Endothelial cell of umbilical vein (primary cell): ENCODE measurements around the gene ALKBH6. TPM values are rescaled to one million over a fixed set of nuclear protein-coding genes. Genes with fewer than 3 reads are reported as not detected.

Experiments used
- BruUV-seq: library from RNA; stranded (reverse); fragments of 400-500 nt; replicated peaks from 2 replicates; lab custom pipeline; 2021; lab: Mats Ljungman, UMichigan
- CTCF ChIA-PET: fragments of 300-600, 350-600 bp; sonication (Branson Sonifier 250); formaldehyde crosslinking; loops from one replicate; lab custom pipeline; 2021; ENCODE audit warnings: antibody characterized with exemption, inconsistent platforms; lab: Charles Lee
- POLR2A ChIA-PET: fragments of 300-600, 350-600 bp; sonication (Branson Sonifier 250); formaldehyde crosslinking; loops from one replicate; lab custom pipeline; 2021; ENCODE audit warnings: antibody characterized with exemption, inconsistent platforms; lab: Charles Lee
- DNase-seq: peaks from one replicate; pipeline ENCODE4 v3.0.0-alpha.2; 2011; ENCODE audit warnings: low read depth, low spot score
- FAIRE-seq: peaks from 2 replicates; lab custom pipeline; 2011; peaks lifted over from hg19 to GRCh38; lab: Jason Lieb, UNC
- H2AFZ ChIP-seq: 2 replicates; pipeline ENCODE4 v1.6.0; 2012; ENCODE audit warnings: low read depth, low read length, control low read depth, inconsistent platforms
- H3K27ac ChIP-seq: 2 replicates; pipeline ENCODE4 v1.5.1; 2011; ENCODE audit warnings: low read depth, mild to moderate bottlenecking, control low read depth, low read length, moderate library complexity; ENCODE audit not compliant: insufficient read depth
- H3K27me3 ChIP-seq, 2 experiments: 2 replicates each; pipeline versions ENCODE4 v1.6.0 to v1.6.1; 2011; ENCODE audit warnings: low read length in 2 of 2, mixed read lengths in 1 of 2; ENCODE audit not compliant: control insufficient read depth in 2 of 2, insufficient read depth in 2 of 2
- H3K36me3 ChIP-seq, 2 experiments: 2 replicates in 1 of 2; 3 replicates in 1 of 2; pipeline ENCODE4 v1.5.1; 2011; ENCODE audit warnings: low read length in 2 of 2, mild to moderate bottlenecking in 1 of 2, moderate library complexity in 1 of 2; ENCODE audit not compliant: control insufficient read depth in 2 of 2, insufficient read depth in 2 of 2; ENCODE audit errors: extremely low read depth in 1 of 2
- H3K4me1 ChIP-seq: 3 replicates; pipeline ENCODE4 v1.5.1; 2011; ENCODE audit warnings: mild to moderate bottlenecking, low read length; ENCODE audit not compliant: control insufficient read depth, insufficient read depth; ENCODE audit errors: extremely low read depth
- H3K4me2 ChIP-seq: 2 replicates; pipeline ENCODE4 v1.6.1; 2011; ENCODE audit warnings: low read length, control low read depth, mixed read lengths; ENCODE audit not compliant: insufficient read depth
- H3K4me3 ChIP-seq, 3 experiments: fragments of 200-600 bp in 1 of 3; sonication (generic), shearing (Covaris generic) in 1 of 3; replicated peaks in 1 of 3; 2 replicates each; pipeline ENCODE4 v1.5.1; 2011 to 2016; ENCODE audit warnings: control low read depth in 3 of 3, low read length in 3 of 3, mild to moderate bottlenecking in 2 of 3, inconsistent platforms in 1 of 3, low read depth in 1 of 3, moderate library complexity in 1 of 3; ENCODE audit not compliant: insufficient read depth in 1 of 3
- H3K79me2 ChIP-seq: 2 replicates; pipeline ENCODE4 v1.6.0; 2012; ENCODE audit warnings: low read length, inconsistent platforms; ENCODE audit not compliant: control insufficient read depth, insufficient read depth
- H3K9ac ChIP-seq: replicated peaks from 2 replicates; pipeline ENCODE3; 2011; ENCODE audit warnings: low read length, control low read depth; ENCODE audit not compliant: insufficient read depth; ENCODE audit errors: extremely low read depth
- H3K9me1 ChIP-seq: replicated peaks from 3 replicates; pipeline ENCODE4 v1.6.0; 2011; ENCODE audit warnings: mild to moderate bottlenecking, low read length; ENCODE audit not compliant: control insufficient read depth, insufficient read depth; ENCODE audit errors: extremely low read depth
- H3K9me3 ChIP-seq: replicated peaks from 2 replicates; pipeline ENCODE4 v1.5.1; 2012; ENCODE audit warnings: low read length, inconsistent platforms; ENCODE audit not compliant: control insufficient read depth, insufficient read depth
- H4K20me1 ChIP-seq: replicated peaks from 2 replicates; pipeline ENCODE3; 2011; ENCODE audit warnings: mild to moderate bottlenecking, low read length; ENCODE audit not compliant: control insufficient read depth, insufficient read depth; ENCODE audit errors: extremely low read depth
- EZH2 ChIP-seq: IDR thresholded peaks from 2 replicates; pipeline ENCODE4 v1.6.1; 2012; ENCODE audit warnings: borderline replicate concordance, low read depth, mild to moderate bottlenecking, moderate library complexity, low read length, inconsistent platforms; ENCODE audit not compliant: severe bottlenecking
- FOS ChIP-seq: IDR thresholded peaks from 2 replicates; pipeline ENCODE4 v1.6.1; 2011; ENCODE audit warnings: mild to moderate bottlenecking, low read length, moderate library complexity, borderline replicate concordance; ENCODE audit not compliant: insufficient read depth
- GATA2 ChIP-seq: IDR thresholded peaks from 2 replicates; pipeline ENCODE4 v1.7.0; 2011; ENCODE audit warnings: low read depth, mild to moderate bottlenecking, moderate library complexity, mixed read lengths, low read length; ENCODE audit not compliant: insufficient read length, insufficient read depth
- JUN ChIP-seq: IDR thresholded peaks from 2 replicates; pipeline ENCODE4 v1.6.1; 2011; ENCODE audit warnings: borderline replicate concordance, low read depth; ENCODE audit not compliant: insufficient read length, insufficient read depth
- MYC ChIP-seq: IDR thresholded peaks from one replicate; pipeline ENCODE4 v1.6.1; 2011; ENCODE audit warnings: mild to moderate bottlenecking, low read depth, low read length
- POLR2A ChIP-seq: IDR thresholded peaks from 2 replicates; pipeline ENCODE4 v1.6.1; 2012; ENCODE audit warnings: low read depth, mild to moderate bottlenecking, control low read depth, low read length
- POLR2AphosphoS5 ChIP-seq: IDR thresholded peaks from 2 replicates; pipeline ENCODE4 v1.6.1; 2012; ENCODE audit warnings: low read depth, mild to moderate bottlenecking, control low read depth, low read length, moderate library complexity; ENCODE audit not compliant: insufficient read depth
- dilution Hi-C: fragments of 300-500 bp; cut with MboI; formaldehyde crosslinking; loops from one replicate; pipeline ENCODE4 v1.15.0; 2019; ENCODE audit warnings: low sequenced_read_pairs; ENCODE audit not compliant: extremely low pct_ligation_motif_present
- intact Hi-C: fragments of 100-400 bp; cut with micrococcal nuclease; formaldehyde crosslinking; loops from one replicate; pipeline ENCODE4 v1.10.0; 2022
- polyA plus RNA-seq, 4 experiments: library from polyadenylated mRNA; depleted of rRNA in 3 of 4; stranded (reverse) in 3 of 4; unstranded in 1 of 4; fragments of >200 nt; gene quantifications; 2 replicates each; pipeline versions ENCODE4 v1.2.1 to v1.2.3, GENCODE V29; 2011 to 2012; ENCODE audit warnings: missing spikeins in 1 of 4
- total RNA-seq: library from RNA; stranded (reverse); gene quantifications from 2 replicates; pipeline ENCODE4 v1.2.3, GENCODE V29; 2021
- TF ChIP-seq, protein P1 (sequence below), 2 donors: IDR thresholded peaks; 1 replicate in 1 of 2; 2 replicates in 1 of 2; pipeline ENCODE4 v1.5.1; 2011; ENCODE audit warnings: low read length in 2 of 2, mild to moderate bottlenecking in 2 of 2, moderate library complexity in 2 of 2, control low read depth in 1 of 2, inconsistent platforms in 1 of 2, low read depth in 1 of 2; ENCODE audit not compliant: insufficient read depth in 1 of 2; ENCODE audit errors: extremely low read depth in 1 of 2
- TF ChIP-seq, protein P2 (sequence below): IDR thresholded peaks from 2 replicates; pipeline ENCODE4 v1.6.1; 2011; ENCODE audit not compliant: insufficient read depth, insufficient read length

ALKBH6 gene
- total and polyA plus RNA-seq, 2 donors (not counting 3 experiments of a cell fraction or from before 2014, with no cell fraction given): 17.3 to 26.7 TPM

DNA sequence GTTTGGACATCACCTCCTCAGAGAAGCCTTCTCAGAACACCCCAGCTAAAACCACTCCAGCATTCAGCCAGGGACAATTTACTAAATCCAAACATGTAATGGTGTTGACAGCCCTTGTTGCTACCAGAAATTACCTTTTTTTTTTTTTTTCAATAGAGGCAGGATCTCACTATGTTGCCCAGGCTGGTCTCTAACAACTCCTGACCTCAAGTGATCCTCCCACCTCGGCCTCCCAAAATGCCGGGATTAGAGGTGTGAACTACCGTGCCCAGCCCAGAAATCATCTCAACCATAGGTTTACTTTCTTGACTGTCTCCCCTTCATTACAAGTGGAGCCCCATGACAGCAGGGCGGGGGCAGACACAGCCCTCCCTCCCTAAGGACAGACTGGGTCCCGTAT, 9.4 kb upstream of the ALKBH6 start:
- TF ChIP-seq EZH2 (no peak), JUN (no peak), GATA2 (no peak), POLR2AphosphoS5 (no peak), POLR2A (no peak), FOS (no peak), MYC (no peak)
- TF ChIP-seq, protein P1, sequence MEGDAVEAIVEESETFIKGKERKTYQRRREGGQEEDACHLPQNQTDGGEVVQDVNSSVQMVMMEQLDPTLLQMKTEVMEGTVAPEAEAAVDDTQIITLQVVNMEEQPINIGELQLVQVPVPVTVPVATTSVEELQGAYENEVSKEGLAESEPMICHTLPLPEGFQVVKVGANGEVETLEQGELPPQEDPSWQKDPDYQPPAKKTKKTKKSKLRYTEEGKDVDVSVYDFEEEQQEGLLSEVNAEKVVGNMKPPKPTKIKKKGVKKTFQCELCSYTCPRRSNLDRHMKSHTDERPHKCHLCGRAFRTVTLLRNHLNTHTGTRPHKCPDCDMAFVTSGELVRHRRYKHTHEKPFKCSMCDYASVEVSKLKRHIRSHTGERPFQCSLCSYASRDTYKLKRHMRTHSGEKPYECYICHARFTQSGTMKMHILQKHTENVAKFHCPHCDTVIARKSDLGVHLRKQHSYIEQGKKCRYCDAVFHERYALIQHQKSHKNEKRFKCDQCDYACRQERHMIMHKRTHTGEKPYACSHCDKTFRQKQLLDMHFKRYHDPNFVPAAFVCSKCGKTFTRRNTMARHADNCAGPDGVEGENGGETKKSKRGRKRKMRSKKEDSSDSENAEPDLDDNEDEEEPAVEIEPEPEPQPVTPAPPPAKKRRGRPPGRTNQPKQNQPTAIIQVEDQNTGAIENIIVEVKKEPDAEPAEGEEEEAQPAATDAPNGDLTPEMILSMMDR (IDR thresholded peaks at IDR 0.05; ENCODE audit: extremely low read depth in 1 of 2, insufficient read depth in 1 of 2, low read depth in 1 of 2, low read length in 2 of 2): no peak
- TF ChIP-seq, protein P2, sequence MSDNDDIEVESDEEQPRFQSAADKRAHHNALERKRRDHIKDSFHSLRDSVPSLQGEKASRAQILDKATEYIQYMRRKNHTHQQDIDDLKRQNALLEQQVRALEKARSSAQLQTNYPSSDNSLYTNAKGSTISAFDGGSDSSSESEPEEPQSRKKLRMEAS: no peak
- Histone ChIP-seq H2AFZ (no peak overlapping the region), H3K9me3 (no peaks in the 10 kb centered on the region), H4K20me1 (no peaks in the 10 kb centered on the region), H3K36me3 (peaks cover 0 to 19% of the 10 kb centered on the region in 2 experiments), H3K27ac (no peak overlapping the region), H3K9ac (no peak overlapping the region), H3K9me1 (no peaks in the 10 kb centered on the region), H3K4me3 (no peak overlapping the region), H3K4me1 (no peaks in the 10 kb centered on the region), H3K79me2 (no peaks in the 10 kb centered on the region), H3K27me3 (no peaks in the 10 kb centered on the region), H3K4me2 (no peak overlapping the region)
- no TSS peak for BruUV-seq
- FAIRE-seq (no peak), DNase-seq (no peak)
- ChIA-PET CTCF (no interaction called here), POLR2A (no interaction called here)
- dilution Hi-C loops: no loop called here
- intact Hi-C loops: no loop called here
